Spleen (tissue), 11 donors: ENCODE measurements around the gene STK24. TPM values are rescaled to one million over a fixed set of nuclear protein-coding genes. Genes with fewer than 3 reads are reported as not detected.

ENCODE experiments used
- DNase-seq: peaks from one replicate; pipeline ENCODE4 v3.0.0-alpha.2; 2020
- H3K27ac ChIP-seq, 8 donors: fragments of 200-600 bp; sonication (generic) in 7 of 8; 1 replicate in 4 of 8; 2 replicates in 4 of 8; pipeline versions ENCODE4 v1.5.0 to v1.8.0; 2016 to 2021; ENCODE audit warnings: inconsistent platforms in 4 of 8, mild to moderate bottlenecking in 4 of 8, moderate library complexity in 1 of 8
- H3K27me3 ChIP-seq, 7 donors: fragments of 200-600 bp; sonication (generic) in 6 of 7; replicated peaks in 1 of 7; 1 replicate in 4 of 7; 2 replicates in 3 of 7; pipeline versions ENCODE4 v1.5.0 to v1.8.0; 2016 to 2021; ENCODE audit warnings: inconsistent platforms in 3 of 7, mild to moderate bottlenecking in 1 of 7
- H3K36me3 ChIP-seq, 6 donors: fragments of 200-600 bp; sonication (generic) in 5 of 6; 1 replicate in 4 of 6; 2 replicates in 2 of 6; pipeline versions ENCODE4 v1.5.0 to v1.8.0; 2016 to 2021; ENCODE audit warnings: inconsistent platforms in 2 of 6
- H3K4me1 ChIP-seq, 6 donors: fragments of 200-600 bp; sonication (generic) in 5 of 6; 1 replicate in 3 of 6; 2 replicates in 3 of 6; pipeline versions ENCODE4 v1.5.0 to v1.8.0; 2016 to 2021; ENCODE audit warnings: inconsistent platforms in 3 of 6
- H3K4me3 ChIP-seq, 8 donors: fragments of 200-600 bp; sonication (generic) in 7 of 8; 1 replicate in 4 of 8; 2 replicates in 4 of 8; pipeline versions ENCODE4 v1.5.0 to v1.8.0; 2016 to 2021; ENCODE audit warnings: inconsistent platforms in 4 of 8, mild to moderate bottlenecking in 4 of 8, moderate library complexity in 2 of 8
- H3K9me3 ChIP-seq, 8 donors: fragments of 200-600 bp; sonication (generic) in 7 of 8; 1 replicate in 4 of 8; 2 replicates in 4 of 8; pipeline versions ENCODE4 v1.5.0 to v1.8.0; 2016 to 2021; ENCODE audit warnings: inconsistent platforms in 4 of 8
- CTCF ChIP-seq, 11 experiments: fragments of 200-600 bp in 7 of 11; fragments of 450-650 bp in 4 of 11; sonication (generic) in 4 of 11; IDR thresholded peaks in 8 of 11; conservative IDR thresholded peaks in 3 of 11; 1 replicate in 7 of 11; 2 replicates in 4 of 11; pipeline versions ENCODE4 v1.4.0 to v1.8.0; 2016 to 2021; ENCODE audit warnings: antibody characterized with exemption in 11 of 11, inconsistent platforms in 4 of 11, mild to moderate bottlenecking in 1 of 11
- POLR2A ChIP-seq, 3 donors: fragments of 450-650 bp; IDR thresholded peaks; one replicate each; pipeline ENCODE4 v1.5.1; 2017; ENCODE audit warnings: antibody characterized with exemption in 3 of 3, mild to moderate bottlenecking in 1 of 3
- POLR2AphosphoS5 ChIP-seq, 3 donors: sonication (generic); formaldehyde crosslinking; IDR thresholded peaks; one replicate each; pipeline ENCODE4 v1.5.1; 2017; ENCODE audit warnings: antibody characterized with exemption in 3 of 3
- WGBS, 5 donors: extraction: QIAGEN DNeasy Blood & Tissue Kit in 3 of 5; methylation state at CpG; one replicate each; pipeline versions ENCODE4 v1.1.5 to v1.1.7; 2013 to 2018; 5-methylcytosine and 5-hydroxymethylcytosine counted together
- intact Hi-C: fragments of 100-400 bp; cut with DNase I; formaldehyde crosslinking; loops from one replicate; pipeline ENCODE4 v1.15.0; 2023; ENCODE audit warnings: low total_unique reads
- polyA plus RNA-seq, 3 donors: library from polyadenylated mRNA; stranded (reverse); fragments of 200-250 nt; gene quantifications; one replicate each; pipeline ENCODE4 v1.2.1, GENCODE V29; 2013
- total RNA-seq, 7 donors: library from RNA; depleted of rRNA in 3 of 7; stranded (reverse); fragments of >200 nt in 3 of 7; fragmentation: NEBNext Ultra II Directional in 4 of 7; extraction: Animal tissue kit (Norgen Biotek cat#: 25700) in 4 of 7; gene quantifications; one replicate each; pipeline versions ENCODE4 v1.1.0 to v1.2.1, GENCODE V29; 2016 to 2021
- donor health status: healthy with polysubstance abuse.
- donor health status: DM: no; HTN: no; CAD: no; lungs with moderate emphysema.
- donor health status: DM: no; HTN: no; CAD: no.
- donor health status: Bipolar disorder and iron deficiency.
- donor health status: healthy.
- donor health status: DM: no; HTN: no; CAD: no.
- donor health status: DM: yes; HTN: yes; CAD: no.

Gene STK24
- total and polyA plus RNA-seq, 10 donors: 36.5 to 132 (median 94.5) TPM

DNA sequence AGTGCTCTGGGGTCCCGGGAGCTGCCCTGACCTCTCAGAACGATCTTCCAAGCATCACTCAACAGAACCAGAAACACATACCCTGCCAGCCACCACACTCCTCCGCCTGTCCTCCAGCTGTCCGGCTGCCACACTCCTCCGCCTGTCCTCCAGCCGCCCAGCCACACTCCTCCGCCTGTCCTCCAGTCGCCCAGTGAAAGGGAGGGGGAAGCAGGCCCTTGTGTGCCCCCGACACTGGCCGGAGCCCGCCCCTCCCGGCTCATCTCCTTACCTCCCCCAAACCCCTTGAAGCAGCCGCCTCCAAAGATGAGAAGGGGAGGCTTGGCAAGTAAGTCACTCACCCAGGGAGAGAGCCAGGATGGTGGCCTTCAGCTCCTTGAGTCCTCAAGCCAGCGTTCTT is 40.2 kb downstream of the STK24 start:
- intact Hi-C loops: no loop called here
- WGBS, 5 donors: 79 to 87% (median 83%) methylated on average over 13 to 14 of the region's 14 CpGs
- Histone ChIP-seq H3K27ac (peak overlapping the region in 3 of 8 donors; percentile 0 to 41 (median 24)), H3K4me1 (peaks cover 30 to 100% (median 77%) of the 10 kb centered on the region in 6 donors), H3K27me3 (no peaks in the 10 kb centered on the region), H3K4me3 (no peak overlapping the region), H3K36me3 (peaks cover 0 to 22% (median 0%) of the 10 kb centered on the region in 6 donors), H3K9me3 (no peaks in the 10 kb centered on the region)
- no peak for DNase-seq
- peak in 2 of 3 donors; percentile 73 to 81 for TF ChIP-seq POLR2AphosphoS5 (IDR thresholded peaks at IDR 0.05)
- no peak for TF ChIP-seq POLR2A (IDR thresholded peaks at IDR 0.05)

- Histone ChIP-seq H3K9me3 (no peaks in the 10 kb centered on the region), H3K4me1 (peaks cover 26 to 100% (median 72%) of the 10 kb centered on the region in 6 donors), H3K4me3 (no peak overlapping the region), H3K36me3 (peaks cover 0 to 24% (median 0%) of the 10 kb centered on the region in 6 donors), H3K27me3 (no peaks in the 10 kb centered on the region), H3K27ac (peak overlapping the region in 5 of 8 donors; percentile 0 to 41 (median 20))
- DNase-seq: no peak
- intact Hi-C loops: no loop called here
- peak in 1 of 3 donors; percentile 5 for TF ChIP-seq POLR2AphosphoS5 (IDR thresholded peaks at IDR 0.05)
- no peak for TF ChIP-seq CTCF (IDR thresholded peaks at IDR 0.05 in 8 of 11, conservative IDR thresholded peaks at IDR 0.05 in 3 of 11)
- 52 to 74% (median 68%) methylated on average over 13 of the region's 13 CpGs for WGBS, 5 donors
Measured at GRCh38 chr13:98535501-98536354, 41.2 kb downstream of the STK24 start.

- Histone ChIP-seq H3K27ac (peak overlapping the region in 2 of 8 donors; percentile 31 to 32), H3K9me3 (no peaks in the 10 kb centered on the region), H3K36me3 (peaks cover 0 to 24% (median 0%) of the 10 kb centered on the region in 6 donors), H3K4me1 (peaks cover 18 to 100% (median 68%) of the 10 kb centered on the region in 6 donors), H3K27me3 (no peaks in the 10 kb centered on the region), H3K4me3 (no peak overlapping the region)
- DNase-seq: no peak
- WGBS, 5 donors: 89 to 97% (median 92%) methylated on average over 7 of the region's 7 CpGs
- no peak for TF ChIP-seq CTCF (IDR thresholded peaks at IDR 0.05 in 8 of 11, conservative IDR thresholded peaks at IDR 0.05 in 3 of 11)
- TF ChIP-seq POLR2AphosphoS5 (IDR thresholded peaks at IDR 0.05): no peak
- no peak for TF ChIP-seq POLR2A (IDR thresholded peaks at IDR 0.05)
- intact Hi-C loops: no loop called here
Measured at GRCh38 chr13:98534821-98535220, 42.1 kb downstream of the STK24 start.

- Histone ChIP-seq H3K36me3 (peaks cover 0 to 22% (median 0%) of the 10 kb centered on the region in 6 donors), H3K9me3 (no peaks in the 10 kb centered on the region), H3K27ac (no peak overlapping the region), H3K4me3 (no peak overlapping the region), H3K4me1 (peaks cover 18 to 100% (median 69%) of the 10 kb centered on the region in 6 donors), H3K27me3 (no peaks in the 10 kb centered on the region)
- TF ChIP-seq POLR2AphosphoS5 (IDR thresholded peaks at IDR 0.05) (peak in 1 of 3 donors; percentile 19), POLR2A (IDR thresholded peaks at IDR 0.05) (no peak), CTCF (IDR thresholded peaks at IDR 0.05 in 8 of 11, conservative IDR thresholded peaks at IDR 0.05 in 3 of 11) (no peak)
- intact Hi-C loops: no loop called here
- DNase-seq: no peak
- 88 to 96% (median 89%) methylated on average over 9 of the region's 9 CpGs for WGBS, 5 donors
Measured at GRCh38 chr13:98533912-98534311, 43.0 kb downstream of the STK24 start.
